Embryonic facial prominence (tissue), 1 donor: ENCODE measurements around the gene DLX5.
"Not testable (repeated sequence)": the region's sequence is repeated elsewhere in the genome, so short reads cannot be mapped to it uniquely, and the experiment has no call there.

Experiments
- DNase-seq: peaks from one replicate; pipeline ENCODE4 v3.0.0-alpha.2; 2016; ENCODE audit errors: extremely low spot score

Gene DLX5

DNA sequence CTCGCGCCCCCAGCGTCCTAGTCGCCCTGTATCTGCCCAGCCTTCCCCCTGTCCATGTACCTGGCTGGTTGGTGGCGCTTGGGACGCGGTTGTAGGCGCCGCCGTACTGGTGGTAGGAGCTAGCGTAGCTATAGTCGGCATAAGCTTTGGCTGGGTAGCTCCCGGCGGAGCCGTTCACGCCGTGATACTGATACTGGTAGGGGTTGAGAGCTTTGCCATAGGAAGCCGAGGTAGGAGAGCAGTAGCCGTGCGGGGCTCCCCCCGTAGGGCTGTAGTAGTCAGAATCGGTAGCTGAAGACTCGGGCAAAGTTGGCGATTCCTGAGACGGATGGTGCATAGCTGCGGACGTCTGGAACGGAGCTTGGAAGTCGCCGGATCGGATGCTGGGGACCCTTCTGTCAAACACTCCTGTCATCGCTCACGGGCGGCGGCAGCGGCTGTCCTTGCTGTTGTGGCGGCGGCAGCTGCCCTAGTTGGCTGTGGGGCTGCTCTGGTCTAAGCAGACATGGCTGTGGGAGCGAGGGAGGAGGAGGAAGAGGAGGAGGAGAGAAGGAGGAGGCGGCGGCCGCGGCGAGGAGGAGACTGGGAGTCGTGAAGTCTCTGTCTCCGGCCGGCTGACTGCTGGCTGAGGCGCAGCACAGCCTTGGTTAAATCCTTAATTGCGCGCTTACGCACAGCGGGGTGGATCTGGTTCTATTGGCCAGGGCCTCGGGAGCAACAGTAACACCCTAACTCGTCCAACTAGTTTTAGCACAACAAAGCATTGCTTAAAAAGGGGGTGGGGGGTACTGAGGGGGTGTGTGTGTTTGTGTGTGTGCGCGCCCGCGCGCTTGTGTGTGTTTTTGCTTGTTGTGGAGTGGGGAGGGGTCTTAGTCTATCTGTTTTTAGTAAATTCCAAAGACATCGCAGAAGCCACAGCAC is at the start of gene DLX5:
TSS of gene DLX5 (minus strand) at position 623 of the 921 bp plus-strand sequence. CDS start at position 415, 208 bp downstream.
- DNase-seq = peak; percentile 85

DNA sequence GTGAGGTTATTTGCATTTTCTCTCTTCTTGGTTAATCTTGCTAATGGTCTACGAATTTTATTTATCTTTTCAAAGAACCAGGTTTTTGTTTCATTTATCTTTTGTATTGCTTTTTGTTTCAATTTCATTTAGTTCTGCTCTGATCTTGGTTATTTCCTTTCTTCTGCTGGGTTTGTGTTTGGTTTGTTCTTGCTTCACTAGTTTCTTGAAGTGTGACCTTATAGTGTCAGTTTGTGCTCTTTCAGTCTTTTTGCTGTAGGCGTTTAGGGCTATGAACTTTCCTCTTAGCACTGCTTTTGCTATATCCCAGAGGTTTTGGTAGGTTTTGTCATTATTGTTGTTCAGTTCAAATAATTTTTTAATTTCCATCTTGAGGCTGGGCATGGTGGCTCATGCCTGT is 47.4 kb upstream of the DLX5 start:
- not testable (repeated sequence) for DNase-seq

DNA sequence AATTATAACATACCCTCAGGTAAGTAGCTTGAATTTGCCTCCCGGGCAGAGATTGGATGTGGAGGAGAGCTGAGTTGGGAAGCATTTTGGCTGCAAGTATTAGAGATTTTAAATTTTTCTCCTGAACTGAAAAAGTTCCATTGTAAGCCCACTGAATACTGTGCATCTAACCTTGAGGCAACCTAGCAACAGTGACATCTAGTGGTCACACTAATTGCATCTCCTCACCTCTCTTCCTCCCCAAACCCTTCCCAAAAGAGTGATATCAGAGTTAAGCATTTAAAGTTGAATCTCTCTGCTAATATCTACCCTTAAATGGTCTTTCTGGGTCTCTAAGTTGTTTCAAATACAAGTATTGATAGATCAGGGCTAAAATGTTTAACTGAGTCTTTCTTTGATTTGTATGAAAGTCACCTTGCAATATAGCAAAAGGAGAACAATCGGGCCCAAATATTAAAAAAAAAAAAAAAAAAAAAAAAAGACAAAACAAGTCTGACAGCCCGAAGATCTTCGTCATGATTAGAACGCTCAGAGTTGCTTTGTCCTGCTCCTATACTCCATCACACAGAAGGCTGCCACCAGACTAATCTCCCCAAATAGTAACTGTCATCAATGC is 40.4 kb upstream of the DLX5 start:
- peak; percentile 11 for DNase-seq

DNA sequence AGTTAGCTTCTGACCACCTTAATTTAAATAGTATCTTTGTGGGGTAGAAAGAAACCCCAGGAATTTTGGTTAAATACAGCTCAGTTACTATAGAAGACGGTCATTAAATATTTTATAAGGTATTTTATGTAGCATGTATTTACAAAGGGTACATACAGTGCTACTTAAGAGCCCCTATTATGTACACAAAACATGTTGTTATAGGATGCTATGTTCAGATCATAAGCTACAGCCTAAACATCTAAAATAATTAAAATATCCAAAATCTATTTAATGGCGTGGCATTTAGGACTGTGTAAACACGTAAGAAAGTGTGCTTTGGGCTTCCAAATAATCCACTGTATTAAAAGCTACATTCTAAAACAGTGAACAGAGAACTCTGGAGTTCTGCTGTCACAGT is 39.4 kb upstream of the DLX5 start:
- no peak for DNase-seq

DNA sequence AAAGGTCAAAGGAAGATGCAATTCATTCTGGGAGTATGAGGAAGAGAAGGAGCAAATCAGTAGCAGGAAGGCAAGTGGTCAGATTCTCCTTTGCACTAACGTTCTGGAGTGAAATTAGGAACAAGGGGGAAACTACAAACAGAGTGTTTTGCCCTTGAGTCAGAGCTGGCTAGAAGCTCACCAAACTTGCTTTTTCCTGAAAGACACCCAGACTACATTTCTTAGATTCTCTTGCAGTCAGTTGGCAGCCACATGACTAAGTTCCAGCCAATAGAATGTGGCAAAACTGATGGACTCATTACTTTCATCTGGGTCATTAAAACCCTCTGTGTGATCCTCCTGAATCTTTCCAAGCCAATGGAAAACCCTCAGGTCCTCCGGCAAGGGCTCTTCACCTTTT is 18.6 kb upstream of the DLX5 start:
- DNase-seq = no peak

DNA sequence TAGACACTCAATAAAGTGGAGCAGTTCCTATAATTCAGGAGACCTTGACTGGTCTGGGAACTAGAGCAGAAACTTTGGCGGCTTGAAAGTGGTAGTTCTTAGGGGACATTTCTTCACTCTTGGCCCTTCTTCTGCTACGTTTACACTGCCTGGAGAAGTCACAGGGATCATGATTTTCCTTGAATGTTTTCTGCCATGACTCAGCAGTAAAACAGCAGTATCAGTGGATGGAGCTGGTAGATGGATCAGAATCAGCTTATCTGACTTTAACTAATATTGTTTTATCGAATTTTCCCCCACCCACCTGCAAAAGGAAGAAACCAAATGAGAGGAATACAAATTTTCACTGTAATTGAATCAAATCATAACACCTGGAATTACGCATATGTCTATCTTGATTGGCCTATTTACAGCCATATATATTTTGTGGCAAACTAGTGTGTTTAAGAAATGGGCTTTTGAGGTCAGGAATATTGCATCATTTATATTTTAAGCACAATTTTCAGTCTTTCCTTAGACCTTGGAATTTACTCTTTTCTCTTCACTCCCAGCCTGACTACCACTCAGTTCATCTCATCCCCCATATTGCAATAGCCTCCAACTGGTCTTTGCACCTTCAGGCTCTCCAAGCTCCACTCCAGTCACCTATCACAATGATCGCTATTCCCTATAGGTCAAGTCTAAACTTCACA is 14.9 kb upstream of the DLX5 start:
- no peak for DNase-seq

DNA sequence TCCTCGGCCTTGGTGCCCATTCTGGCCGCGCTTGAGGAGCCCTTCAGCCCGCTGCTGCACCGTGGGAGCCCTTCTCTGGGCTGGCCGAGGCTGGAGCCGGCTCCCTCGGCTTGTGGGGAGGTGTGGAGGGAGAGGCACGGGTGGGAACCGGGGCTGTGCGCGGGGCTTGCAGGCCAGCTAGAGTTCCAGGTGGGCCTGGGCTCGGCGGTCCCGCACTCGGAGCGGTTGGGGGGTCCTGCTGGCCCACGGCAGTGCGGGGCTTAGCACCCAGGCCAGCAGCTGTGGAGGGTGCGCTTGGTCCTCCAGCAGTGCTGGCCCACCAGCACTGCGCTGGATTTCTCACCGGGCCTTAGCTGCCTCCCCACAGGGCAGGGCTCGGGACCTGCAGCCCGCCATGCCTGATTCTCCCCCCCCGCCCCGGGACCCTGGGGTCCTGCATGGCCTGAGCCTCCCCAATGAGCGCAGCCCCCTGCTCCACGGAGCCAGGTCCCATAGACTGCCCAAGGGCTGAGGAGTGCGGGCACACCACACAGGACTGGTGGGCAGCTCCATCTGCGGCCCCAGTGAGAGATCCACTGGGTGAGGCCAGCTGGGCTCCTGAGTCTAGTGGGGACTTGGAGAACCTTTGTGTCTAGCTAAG is 9.7 kb upstream of the DLX5 start:
- DNase-seq = not testable (repeated sequence)

DNA sequence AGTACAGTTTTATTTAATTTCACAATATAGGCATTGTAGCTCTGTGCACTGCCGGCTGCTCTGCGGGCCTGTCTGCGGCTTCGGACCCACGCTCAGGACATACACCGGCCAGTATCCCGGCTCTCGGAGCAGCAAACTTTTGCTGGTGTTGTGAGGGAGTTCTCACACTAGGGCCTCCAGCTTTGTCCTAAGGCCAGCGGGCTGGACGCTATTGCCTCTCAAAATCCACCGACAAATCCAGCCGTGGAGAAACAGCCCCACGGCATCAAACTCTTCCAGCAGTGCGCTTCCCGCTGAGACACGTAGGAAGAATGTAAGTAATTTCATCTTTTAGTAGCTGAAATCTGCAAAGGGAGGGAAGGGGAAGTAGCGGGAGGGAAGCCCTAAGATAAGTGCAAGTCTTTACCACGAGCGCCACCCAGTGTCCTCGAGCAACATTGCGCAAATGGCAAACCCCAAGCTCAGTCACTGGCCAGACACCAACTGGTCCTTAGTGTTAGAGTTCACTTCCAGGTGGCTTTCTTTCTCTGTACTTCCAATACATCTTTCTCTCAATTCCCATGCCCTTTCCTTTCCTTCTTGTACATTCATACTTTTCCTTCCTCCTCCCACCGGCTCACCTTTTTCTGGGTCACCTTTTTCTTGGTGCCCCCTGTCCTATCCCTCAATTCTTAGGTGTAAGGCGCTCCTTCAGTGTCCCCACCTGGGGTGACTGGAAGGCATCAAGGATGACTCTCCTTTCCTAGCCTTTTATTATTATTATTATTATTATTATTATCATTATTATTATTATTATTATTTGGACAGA is 3.0 kb upstream of the DLX5 start:
- peak; percentile 86 for DNase-seq

DNA sequence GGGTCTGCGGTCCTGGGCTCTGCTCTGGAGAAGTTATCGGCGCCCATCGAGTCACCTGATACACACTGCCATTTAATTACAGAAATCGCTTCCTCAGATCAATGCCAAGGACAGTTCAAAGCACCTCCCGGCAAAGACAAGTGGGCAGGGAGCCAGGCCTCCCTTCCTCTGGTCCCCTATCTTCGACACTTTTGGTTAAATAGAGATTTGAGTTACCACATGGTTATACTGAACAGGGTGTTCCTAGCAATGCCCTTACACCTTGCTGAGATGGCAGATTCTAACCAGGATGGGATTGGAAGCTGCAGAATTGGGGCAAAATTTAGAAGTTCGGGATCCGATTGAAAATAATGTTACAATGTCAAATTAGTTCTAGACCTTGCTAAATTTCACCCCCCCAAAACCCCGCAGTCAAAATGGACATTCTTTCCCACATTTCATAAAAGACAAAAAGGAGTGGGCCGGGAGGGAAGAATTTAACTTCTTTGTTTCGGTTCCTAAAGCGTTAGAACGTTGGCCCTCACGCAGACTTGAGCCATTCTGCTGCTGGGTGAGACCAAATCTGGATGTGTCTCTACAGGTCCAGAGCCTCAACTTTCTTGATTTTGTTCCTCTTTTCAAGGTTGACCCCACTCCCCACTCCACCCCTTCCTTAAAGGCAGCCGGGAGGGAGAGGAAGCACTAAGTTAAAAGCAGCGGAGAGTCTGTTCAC is 2.2 kb upstream of the DLX5 start:
- no peak for DNase-seq

DNA sequence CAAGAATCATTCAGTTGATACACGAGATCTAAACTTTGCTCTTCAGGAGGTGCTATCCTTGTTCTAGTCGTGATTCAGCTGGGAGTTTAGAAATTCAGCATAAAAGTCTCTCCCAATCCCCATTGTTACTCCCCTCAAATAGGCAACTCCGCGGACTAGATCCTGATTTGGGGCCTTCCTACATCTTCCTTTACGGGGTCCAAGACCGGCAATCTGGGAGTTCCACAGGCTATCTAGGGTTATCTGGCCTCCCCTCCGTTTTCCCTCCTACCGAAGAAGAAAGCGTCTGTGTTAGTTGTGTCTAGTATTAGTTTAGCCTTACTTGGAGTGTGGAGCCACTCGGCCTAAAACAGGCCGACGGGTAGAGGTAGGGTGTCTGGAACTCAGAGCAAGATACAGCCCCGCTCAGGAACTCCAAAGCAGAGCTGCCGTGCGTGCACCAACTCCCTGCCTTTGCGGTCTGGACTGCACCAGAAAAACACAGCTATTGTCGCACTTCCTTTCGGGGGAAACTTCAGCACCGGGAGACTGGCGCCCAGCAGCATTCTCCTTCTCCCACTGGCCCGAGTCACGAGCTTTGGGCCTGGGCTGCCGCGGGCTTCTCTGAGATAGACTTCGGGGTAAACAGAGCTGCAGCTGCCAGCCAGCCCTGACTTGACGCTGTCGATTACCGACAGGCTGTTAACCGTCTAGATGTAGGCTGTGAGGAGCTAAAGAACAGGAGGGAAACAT is 1.5 kb upstream of the DLX5 start:
- no peak for DNase-seq

DNA sequence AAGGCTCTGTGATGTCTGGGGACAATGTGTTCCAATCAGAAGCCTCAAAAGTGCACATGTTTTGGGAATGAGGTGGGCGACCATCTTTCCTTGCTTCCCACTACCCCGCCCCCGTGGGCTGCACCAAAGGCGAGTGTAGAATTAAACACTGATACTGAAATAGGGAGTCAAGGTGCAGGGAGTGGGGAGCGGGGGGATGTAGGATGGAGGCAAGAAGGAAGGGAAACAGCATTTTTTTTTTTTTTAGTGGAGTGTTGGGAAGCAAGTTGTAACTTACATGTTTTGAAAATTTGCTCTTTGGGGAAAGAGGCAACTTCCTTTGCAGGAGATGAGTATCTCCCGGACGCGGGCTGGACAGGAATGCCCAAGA is 484 bp upstream of the DLX5 start:
- no peak for DNase-seq

DNA sequence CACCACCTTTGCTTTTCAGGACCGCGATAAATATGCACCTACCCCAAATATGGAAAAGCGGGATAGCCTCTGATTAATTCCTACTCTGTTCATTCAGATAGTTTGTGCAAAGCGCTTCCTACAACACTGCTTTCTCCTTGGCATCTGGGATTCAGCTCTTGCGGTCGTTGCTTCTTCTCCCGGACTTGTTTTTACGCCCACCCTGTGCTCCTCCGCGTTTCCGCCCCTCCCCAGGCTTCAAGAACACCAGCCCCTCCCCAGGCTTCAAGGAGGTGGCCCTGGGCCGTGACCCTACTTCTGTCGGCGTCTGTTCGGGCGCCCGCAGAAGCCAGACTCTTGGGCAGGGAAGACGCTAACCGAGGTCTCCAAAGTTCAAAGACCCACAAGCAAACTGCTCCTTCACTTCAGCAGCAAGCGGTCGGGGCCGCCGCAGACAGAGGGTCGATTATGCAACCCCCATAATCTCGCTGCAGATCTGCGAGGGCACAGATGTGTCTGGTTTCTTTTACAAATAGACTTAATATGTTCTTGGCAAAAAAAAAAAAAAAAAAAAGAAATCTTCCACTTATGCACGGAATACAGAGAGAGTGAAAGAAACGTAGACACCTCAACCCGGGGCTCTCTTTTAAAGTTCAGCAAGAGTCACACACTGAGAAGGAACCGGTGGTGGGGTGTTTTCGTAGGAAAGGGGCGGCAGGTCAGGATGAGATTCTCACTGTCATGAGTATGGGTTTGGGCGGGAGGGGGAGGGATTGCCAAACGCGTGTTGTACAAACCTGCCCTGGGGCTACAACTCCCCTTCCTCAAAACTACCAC is 1.9 kb downstream of the DLX5 start:
- no peak for DNase-seq

DNA sequence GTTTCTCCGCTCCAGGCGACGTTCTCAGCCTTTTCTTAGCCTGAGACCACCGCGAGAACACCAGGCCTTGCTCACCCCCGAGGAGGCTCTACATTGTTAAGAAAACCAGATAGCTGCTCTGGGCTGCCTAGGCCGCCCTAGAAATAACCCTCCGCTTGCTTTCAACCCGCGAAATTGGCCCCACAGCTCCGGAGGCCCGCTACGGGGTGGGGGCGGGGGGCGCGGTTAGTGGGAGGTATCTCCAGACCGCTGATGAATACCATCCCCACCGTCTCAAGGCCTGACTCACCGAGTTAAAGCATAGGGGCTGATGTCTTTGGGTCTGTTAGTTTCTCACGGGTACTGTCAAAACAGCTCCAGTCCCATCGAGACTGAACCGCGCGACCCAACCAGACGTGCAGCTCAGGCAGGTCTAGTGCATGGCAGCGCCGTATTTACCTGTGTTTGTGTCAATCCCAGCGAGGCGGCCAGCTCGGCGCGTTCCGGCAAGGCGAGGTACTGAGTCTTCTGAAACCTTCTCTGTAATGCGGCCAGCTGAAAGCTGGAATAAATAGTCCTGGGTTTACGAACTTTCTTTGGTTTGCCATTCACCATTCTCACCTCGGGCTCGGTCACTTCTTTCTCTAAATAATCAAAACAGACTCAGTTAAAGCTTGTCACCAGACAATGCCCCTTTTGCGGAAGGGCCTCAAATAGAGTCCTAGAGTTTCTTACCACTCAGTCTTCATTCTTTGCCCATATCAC is 2.7 kb downstream of the DLX5 start:
- DNase-seq = no peak

DNA sequence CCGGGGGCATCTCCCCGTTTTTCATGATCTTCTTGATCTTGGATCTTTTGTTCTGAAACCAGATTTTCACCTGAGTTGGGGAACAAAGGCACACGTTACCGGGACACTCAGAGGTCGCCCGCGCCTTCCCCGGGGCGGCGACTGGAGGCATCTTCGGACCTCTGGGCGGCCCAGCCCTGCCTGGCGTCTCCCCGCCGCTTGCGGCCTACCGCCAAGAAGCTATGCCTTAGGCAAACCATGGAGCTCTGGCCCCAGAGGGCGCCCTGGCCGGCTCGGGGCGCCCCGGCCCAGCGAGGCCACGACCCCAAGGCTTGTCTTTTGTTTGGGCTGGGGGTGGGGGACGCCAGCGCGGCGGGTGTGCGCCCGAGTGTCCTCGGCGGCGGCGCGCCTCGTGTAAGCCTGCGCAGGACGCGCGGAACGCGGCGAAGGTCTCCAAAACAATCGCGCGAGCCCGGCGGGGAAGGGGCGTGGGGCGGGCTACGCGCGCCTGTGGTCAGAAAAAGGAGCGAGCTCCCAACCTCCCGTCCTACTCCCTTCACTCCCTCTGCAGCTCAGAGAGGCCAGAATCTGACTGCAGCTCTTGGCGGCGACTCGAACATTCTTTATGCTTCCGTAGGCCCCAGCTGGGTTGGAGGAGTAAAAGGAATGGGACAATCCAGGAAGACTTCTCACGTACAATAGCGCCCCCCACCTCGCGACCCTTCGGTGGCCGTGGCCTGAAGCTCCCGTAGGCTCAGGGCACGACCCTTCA is 3.5 kb downstream of the DLX5 start:
- no peak for DNase-seq

DNA sequence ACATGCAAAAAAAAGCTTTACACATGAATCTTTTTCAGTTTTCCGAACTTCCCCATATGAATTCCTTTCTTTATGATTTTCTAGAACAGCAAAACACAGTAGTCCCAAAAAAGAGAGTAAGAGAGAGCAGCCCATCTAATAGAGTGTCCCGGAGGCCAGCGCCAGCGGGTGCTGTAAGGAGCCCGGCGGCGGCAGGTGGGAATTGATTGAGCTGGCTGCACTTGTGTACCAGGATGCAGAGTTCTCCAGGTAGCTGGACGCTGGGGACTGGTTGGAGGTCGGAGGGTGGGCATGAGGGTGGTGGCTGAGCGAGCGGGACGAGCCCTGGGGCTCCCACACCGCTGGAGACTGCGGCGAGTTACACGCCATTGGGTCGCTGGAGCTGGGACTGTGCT is 4.0 kb downstream of the DLX5 start:
- DNase-seq = no peak

DNA sequence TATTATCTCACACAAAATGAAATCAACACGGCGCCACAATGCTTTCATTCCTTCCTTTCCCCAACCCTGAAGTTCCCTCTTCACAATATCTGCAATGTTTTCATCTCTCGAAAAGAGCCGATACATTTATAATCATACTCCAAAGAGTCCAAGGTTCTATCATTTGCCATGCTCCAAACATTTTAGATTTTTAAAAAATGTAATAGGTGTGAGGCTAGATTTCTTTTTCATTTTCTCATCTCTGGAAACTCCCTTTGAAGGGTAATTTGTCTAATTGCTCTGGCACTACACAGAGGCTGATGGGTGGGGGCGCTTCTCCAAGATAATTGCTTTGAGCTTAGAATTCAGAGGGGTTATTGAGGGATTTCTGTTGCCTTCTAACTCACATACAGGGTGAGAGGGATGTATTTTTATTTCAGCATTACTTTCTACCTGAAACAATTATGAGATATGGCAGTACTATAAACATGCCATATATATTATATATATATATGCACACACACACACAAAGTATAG is 4.9 kb downstream of the DLX5 start:
- DNase-seq = no peak

DNA sequence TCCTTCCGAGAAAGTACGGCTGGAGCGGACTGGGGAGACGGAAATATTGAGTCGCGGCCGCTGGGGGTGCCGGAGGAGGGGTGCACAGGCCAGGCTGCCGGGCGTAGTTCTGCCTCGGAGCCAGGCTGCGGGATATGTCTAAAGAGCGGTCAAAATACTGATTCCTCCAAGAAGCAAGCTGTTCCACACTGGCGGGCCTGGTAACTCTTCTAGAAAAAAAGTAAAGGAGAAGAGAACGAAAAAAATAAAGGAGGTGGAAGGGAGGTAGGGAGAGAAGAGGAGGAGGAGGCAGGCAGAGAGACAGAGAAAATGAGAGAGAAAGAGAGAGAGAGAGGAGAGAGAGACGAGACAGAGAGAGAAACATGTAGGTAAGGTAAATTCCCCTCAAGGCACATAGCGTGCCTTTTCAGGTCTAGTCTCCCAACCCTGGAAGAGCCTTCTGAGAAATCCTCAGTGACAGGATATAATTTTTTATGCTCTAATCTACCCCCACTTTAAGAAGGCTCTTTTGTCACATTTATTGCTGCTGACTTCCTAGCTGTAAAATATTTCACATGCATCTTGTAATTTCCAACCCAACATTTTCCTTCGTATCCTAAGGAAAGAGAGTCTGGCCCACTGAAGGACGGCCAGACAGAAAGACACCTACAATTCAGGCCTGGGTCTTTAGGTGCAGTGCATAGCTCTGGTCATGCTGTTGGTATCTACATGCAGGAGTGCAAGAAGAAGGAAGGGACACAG is 5.7 kb downstream of the DLX5 start:
- DNase-seq = no peak
